Hepatic stellate cell (primary cell): ENCODE data around the gene INTS1.

Source experiments
- DNase-seq: peaks from one replicate; pipeline ENCODE4 v3.0.0; 2011; ENCODE audit warnings: low spot score

Gene INTS1

DNA sequence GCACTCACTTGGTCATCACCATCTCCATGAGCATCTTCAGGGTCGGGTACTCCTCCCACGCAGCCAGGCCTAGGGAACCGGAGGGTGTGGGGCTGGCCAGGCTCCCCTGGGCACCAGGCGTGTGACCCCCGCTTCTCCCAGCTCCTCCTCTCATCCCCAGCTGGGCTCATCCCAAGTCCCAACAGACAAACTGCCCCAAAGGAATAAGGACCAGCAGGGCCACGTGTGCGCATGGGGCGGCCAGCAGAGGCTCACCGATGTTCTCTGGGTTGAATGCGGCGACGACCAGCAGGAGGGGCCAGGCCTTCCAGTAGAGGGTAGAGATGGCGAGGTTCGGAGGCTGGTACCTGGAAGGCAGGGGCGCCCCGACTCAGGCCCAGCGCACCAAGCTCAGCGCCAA, 14.9 kb downstream of the INTS1 start:
- DNase-seq: no peak

- no peak for DNase-seq
Observed at GRCh38 chr7:1488016-1488415, 16.2 kb downstream of the INTS1 start.

- DNase-seq: no peak
Observed at GRCh38 chr7:1487466-1487865, 16.7 kb downstream of the INTS1 start.

DNA sequence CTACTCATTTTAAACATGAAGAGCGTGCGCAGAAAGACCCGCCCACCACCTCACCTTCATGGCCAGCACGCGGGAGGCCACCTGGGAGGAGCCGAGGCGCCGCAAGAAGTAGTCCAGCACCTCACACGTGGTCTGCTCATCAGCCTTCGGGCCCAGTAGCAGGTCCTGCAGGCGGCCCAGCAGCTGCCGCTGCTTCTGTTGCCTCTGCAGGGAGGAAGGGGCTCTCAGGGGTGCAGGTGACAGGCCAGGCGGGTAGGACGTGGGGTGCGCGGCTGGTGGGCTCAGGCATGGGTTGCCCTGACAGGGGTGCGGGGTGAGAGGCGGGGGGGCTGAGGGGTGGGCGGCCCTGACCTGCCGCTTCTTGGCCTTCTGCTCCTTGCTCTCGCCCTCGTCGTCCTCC, 17.6 kb downstream of the INTS1 start:
- DNase-seq: no peak

DNA sequence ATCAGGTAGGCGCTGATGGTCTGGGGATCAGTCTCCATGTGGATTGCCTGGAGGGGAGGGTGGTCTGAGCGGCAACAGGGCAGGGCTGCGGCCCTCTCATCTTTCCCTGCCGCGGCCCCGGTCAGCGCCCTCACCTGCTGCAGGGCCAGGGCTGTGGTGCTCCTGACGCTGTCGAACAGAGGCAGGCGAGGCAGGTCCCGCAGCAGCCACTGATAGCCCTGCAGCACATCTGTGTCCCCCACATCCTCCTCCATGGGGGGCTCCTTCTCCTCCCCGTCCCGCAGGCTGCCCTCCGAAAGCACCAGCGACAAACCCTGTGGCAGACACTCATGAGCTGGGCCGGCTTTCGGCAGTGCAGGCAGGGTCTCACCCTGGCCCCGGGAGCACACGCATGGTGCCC, 19.0 kb downstream of the INTS1 start:
- no peak for DNase-seq

DNA sequence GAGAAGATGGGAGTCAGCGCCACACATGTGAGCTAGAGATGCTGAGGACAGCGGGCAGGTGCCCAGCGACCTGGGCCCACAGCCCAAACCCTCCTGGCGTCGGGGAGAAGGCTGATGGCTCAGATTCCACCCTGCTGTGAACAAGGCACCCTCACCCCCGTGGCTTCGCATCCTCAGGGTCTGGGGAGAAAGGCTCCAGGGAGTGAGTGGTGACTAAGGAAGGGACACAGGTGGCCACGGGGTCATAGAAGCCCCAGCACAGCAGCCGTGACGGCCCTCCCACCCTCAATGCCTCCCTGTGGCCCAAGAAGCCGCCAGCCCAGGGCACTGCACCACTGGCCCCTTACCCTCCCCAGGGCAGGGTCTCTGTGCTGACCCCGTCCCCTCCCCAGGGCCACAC, 19.6 kb downstream of the INTS1 start:
- DNase-seq: no peak

GRCh38 chr7:1483536-1484505, 20.4 kb downstream of the INTS1 start:
- DNase-seq: no peak

GRCh38 chr7:1483079-1483478, 21.1 kb downstream of the INTS1 start:
- no peak for DNase-seq

GRCh38 chr7:1481300-1481699, 22.9 kb downstream of the INTS1 start:
- no peak for DNase-seq

DNA sequence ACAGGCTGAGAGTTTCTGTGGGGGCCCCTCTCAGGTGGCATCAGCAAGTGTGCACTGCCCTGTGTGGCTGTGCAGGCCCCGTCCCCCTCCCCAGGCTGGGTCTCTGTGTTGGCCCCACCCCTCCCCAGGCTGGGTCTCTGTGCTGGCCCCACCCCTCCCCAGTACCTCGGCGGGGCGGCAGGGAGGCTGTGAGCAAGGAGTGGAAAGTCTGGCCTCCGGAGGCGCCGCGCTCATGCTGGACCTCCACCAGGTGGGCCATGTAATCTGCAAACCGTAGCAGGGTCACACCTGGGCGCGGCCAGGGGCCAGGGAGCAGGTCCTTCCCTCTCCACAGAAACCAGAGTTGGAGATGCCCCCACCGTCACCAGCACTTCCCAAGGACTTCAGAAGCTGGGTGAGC, 23.5 kb downstream of the INTS1 start:
- DNase-seq: no peak

DNA sequence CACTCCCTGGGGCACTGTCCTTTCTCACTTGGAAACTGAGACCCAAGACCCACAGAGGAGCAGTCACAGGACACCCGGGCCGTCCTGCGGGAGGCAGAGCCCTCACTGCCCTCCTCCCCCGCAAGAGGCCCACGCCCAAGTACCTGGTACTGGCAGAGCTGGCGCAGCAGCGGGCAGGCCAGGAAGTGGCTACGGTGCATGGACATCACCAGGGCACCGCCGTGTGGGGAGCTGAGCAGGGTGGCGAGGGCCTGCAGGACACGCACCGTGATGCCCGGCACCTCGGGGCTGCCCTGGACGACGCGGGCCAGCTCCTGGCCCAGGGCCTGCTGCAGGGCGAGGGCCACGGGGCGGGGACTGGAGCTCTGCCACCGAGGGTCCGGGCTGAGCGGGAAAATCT, 24.9 kb downstream of the INTS1 start:
- DNase-seq: no peak

- no peak for DNase-seq
Observed at GRCh38 chr7:1478480-1478879, 25.7 kb downstream of the INTS1 start.

GRCh38 chr7:1476859-1477258, 27.3 kb downstream of the INTS1 start:
- DNase-seq: no peak

- no peak for DNase-seq
Observed at GRCh38 chr7:1475991-1476390, 28.2 kb downstream of the INTS1 start.

GRCh38 chr7:1475393-1475792, 28.8 kb downstream of the INTS1 start:
- no peak for DNase-seq

GRCh38 chr7:1474736-1475135, 29.5 kb downstream of the INTS1 start:
- no peak for DNase-seq

DNA sequence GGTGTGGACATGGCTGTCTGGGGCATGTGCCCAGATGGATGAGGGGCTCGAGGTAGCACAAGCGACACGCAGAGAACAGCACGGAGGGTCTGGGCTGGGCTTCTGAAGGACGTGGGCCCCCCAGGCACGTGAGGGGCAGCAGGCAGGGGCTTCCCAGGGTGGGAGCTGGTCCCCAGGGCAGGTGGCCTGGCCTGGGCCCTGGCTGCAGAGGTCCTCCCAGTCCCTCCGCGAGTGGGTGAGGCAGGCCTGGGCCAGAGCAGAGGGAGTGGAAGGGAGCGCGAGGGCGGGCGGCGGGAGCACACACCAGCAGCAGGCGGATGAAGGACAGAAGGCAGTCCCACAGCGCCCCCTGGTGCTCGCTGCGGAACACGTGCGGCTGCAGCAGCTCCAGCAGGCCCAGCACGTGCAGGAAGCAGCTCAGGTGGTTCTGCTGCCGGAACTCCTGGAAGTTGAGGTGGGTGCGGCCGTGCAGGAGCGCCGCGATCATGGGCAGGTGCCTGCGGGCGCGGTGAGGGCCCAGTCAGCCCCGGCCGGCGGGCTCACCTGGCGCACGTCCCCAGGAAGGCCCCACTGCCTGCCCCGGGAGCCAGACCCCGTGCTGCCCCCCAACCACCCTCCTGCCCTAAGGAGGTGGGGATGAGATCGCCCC, 30.2 kb downstream of the INTS1 start:
- DNase-seq: peak; percentile 93

DNA sequence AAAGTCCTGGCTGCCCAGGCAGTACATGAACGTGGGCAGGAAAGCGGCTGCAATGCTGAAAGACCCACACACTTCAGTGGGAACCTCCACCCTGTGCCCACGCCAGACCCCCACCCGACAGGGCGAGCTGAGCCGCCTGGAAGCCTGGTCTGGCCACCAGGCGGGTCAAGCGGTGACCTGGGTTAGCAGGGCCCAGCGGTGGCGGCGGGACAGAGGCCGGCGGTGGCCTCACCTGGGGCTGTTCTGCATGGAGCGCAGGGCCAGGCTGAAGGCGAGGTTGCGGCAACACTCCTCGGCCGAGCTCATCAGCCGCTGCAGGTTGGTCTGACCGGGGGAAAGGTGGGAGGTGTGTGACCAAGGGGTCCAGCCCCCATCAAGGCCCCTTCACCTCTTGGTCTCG, 33.3 kb downstream of the INTS1 start:
- DNase-seq: no peak

DNA sequence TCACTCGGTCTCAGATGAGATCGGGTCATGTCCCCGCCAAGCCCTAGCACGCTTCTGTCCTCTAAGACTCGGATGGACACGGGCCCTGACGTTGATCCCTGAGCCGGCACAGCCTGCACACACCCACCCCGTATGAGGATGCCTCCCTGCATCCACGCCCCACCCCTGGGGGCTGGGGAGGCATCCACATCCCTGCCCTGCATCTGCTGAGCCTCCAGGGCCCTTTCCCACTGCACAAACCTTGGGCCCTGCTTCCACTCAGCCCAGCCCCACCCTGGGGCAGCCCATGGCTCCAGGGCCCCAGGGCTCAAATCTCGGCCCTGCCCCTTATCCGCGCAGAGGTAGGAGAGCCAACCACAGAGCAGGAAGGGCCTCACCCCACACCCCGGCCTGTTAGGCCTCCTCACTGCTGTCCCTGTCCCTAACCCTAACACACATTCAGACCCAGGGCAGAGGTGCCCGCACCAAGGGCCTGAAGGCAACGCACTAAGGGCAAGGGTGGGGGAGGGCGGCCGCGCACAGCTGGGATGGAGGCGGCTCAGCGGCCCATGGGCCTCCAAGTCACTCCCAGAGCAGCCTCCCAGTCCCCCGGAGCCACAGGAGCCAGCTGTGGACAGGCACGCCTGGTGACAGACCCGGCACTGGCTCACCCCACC, 35.4 kb downstream of the INTS1 start:
- DNase-seq: no peak

DNA sequence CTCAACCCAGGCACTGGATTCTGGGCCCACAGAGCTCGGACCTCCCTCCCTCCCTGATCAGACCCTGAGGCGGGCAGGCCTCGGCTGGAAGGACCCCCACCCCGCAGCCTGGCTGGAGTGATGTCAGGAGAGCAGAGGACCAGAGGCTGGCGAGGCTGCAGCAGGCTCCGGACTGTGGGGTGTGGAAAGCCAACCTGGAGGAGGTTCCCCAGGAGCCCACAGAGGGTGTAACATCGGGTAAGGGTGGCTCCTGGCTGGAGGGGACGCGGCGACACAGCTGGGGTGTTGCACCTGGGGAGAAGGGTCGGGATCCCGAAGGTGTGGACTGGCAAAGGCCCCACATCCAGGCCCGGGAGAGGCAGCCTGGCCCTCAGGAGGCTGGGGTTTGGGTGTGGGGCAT, 36.0 kb downstream of the INTS1 start:
- no peak for DNase-seq

GRCh38 chr7:1466524-1467271, 37.5 kb downstream of the INTS1 start:
- DNase-seq: peak; percentile 94

- DNase-seq: no peak
Observed at GRCh38 chr7:1464694-1465093, 39.5 kb downstream of the INTS1 start.
